GM19395 (cell line): ENCODE results near the gene BMP3.

Experiments
- ATAC-seq: cut with Tn5 transposase; IDR thresholded peaks from one replicate; pipeline ENCODE4 v1.9.1; 2021; ENCODE audit warnings: mild to moderate bottlenecking, moderate library complexity; ENCODE audit not compliant: unreplicated experiment

The BMP3 gene

GRCh38 chr4:81040012-81040659, 9.6 kb downstream of the BMP3 start:
- peak; percentile 71 for ATAC-seq

- ATAC-seq = no peak
Observed at GRCh38 chr4:81042578-81043365, 12.3 kb downstream of the BMP3 start.

- no peak for ATAC-seq
Observed at GRCh38 chr4:81049330-81049729, 18.8 kb downstream of the BMP3 start.

GRCh38 chr4:81049907-81050306, 19.4 kb downstream of the BMP3 start:
- ATAC-seq = no peak

GRCh38 chr4:81052119-81053068, 21.9 kb downstream of the BMP3 start:
- ATAC-seq = peak; percentile 99

GRCh38 chr4:81058621-81059020, 28.1 kb downstream of the BMP3 start:
- ATAC-seq = no peak

- no peak for ATAC-seq
Observed at GRCh38 chr4:81060587-81061343, 30.3 kb downstream of the BMP3 start.

GRCh38 chr4:81061344-81061730, 30.8 kb downstream of the BMP3 start:
- no peak for ATAC-seq

- no peak for ATAC-seq
Observed at GRCh38 chr4:81062001-81062400, 31.5 kb downstream of the BMP3 start.

- ATAC-seq = no peak
Observed at GRCh38 chr4:81065446-81065845, 34.9 kb downstream of the BMP3 start.

GRCh38 chr4:81069706-81070331, 39.3 kb downstream of the BMP3 start:
- peak; percentile 99 for ATAC-seq

GRCh38 chr4:81071013-81071412, 40.5 kb downstream of the BMP3 start:
- no peak for ATAC-seq

- no peak for ATAC-seq
Observed at GRCh38 chr4:81081156-81081555, 50.6 kb downstream of the BMP3 start.

- no peak for ATAC-seq
Observed at GRCh38 chr4:81084029-81084428, 53.5 kb downstream of the BMP3 start.

GRCh38 chr4:81084634-81085033, 54.1 kb downstream of the BMP3 start:
- ATAC-seq = no peak

GRCh38 chr4:81085291-81085690, 54.8 kb downstream of the BMP3 start:
- ATAC-seq = no peak

- ATAC-seq = no peak
Observed at GRCh38 chr4:81085979-81086378, 55.5 kb downstream of the BMP3 start.

GRCh38 chr4:81093720-81094401, 63.4 kb downstream of the BMP3 start:
- no peak for ATAC-seq

- no peak for ATAC-seq
Observed at GRCh38 chr4:81095389-81095788, 64.9 kb downstream of the BMP3 start.

- no peak for ATAC-seq
Observed at GRCh38 chr4:81096566-81096965, 66.1 kb downstream of the BMP3 start.
